Mesendoderm (in vitro differentiated cells): Measurements from ENCODE around the gene IQCM.

Experiments
- DNase-seq: peaks from one replicate; pipeline ENCODE4 v3.0.0; 2013
- H2AK5ac ChIP-seq: 2 replicates; pipeline ENCODE4 v1.6.1; 2013; ENCODE audit warnings: low read length, inconsistent platforms
- H2BK120ac ChIP-seq: 2 replicates; pipeline ENCODE4 v1.6.1; 2013; ENCODE audit warnings: low read depth, mild to moderate bottlenecking, low read length, moderate library complexity, mixed read lengths
- H2BK15ac ChIP-seq: replicated peaks from 2 replicates; pipeline ENCODE4 v1.6.1; 2013; ENCODE audit warnings: low read depth, mild to moderate bottlenecking, moderate library complexity
- H2BK5ac ChIP-seq: 2 replicates; pipeline ENCODE4 v1.6.1; 2013; ENCODE audit warnings: low read length, inconsistent platforms
- H3K18ac ChIP-seq: 2 replicates; pipeline ENCODE4 v1.6.1; 2013; ENCODE audit warnings: mild to moderate bottlenecking, low read length, mixed read lengths
- H3K23ac ChIP-seq: one replicate; pipeline ENCODE4 v1.6.1; 2013; ENCODE audit warnings: low read length
- H3K27ac ChIP-seq: 2 replicates; pipeline ENCODE4 v1.5.1; 2013; ENCODE audit warnings: low read depth, mild to moderate bottlenecking, inconsistent platforms, low read length, moderate library complexity
- H3K27me3 ChIP-seq: 2 replicates; pipeline ENCODE4 v1.6.1; 2013; ENCODE audit warnings: low read length, control low read depth, mild to moderate bottlenecking, inconsistent platforms; ENCODE audit not compliant: insufficient read depth, poor library complexity
- H3K36me3 ChIP-seq: 2 replicates; pipeline ENCODE4 v1.6.1; 2013; ENCODE audit warnings: low read length, inconsistent platforms; ENCODE audit not compliant: control insufficient read depth, insufficient read depth
- H3K4ac ChIP-seq: one replicate; pipeline ENCODE4 v1.6.1; 2013; ENCODE audit warnings: low read depth, mild to moderate bottlenecking, low read length, moderate library complexity
- H3K4me1 ChIP-seq: 2 replicates; pipeline ENCODE4 v1.6.1; 2013; ENCODE audit warnings: low read depth, low read length, inconsistent platforms; ENCODE audit not compliant: control insufficient read depth
- H3K4me2 ChIP-seq: 2 replicates; pipeline ENCODE4 v1.6.1; 2013; ENCODE audit warnings: low read length
- H3K4me3 ChIP-seq: 2 replicates; pipeline ENCODE4 v1.5.1; 2013; ENCODE audit warnings: mild to moderate bottlenecking, low read length
- H3K56ac ChIP-seq: one replicate; pipeline ENCODE4 v1.6.1; 2013; ENCODE audit warnings: low read length
- H3K79me1 ChIP-seq: 2 replicates; pipeline ENCODE4 v1.6.1; 2013; ENCODE audit warnings: low read length, inconsistent platforms
- H3K79me2 ChIP-seq: 2 replicates; pipeline ENCODE4 v1.6.1; 2013; ENCODE audit warnings: mild to moderate bottlenecking, low read length; ENCODE audit not compliant: control insufficient read depth, insufficient read depth
- H3K9ac ChIP-seq: 2 replicates; pipeline ENCODE4 v1.6.1; 2013; ENCODE audit warnings: low read length, inconsistent platforms
- H4K5ac ChIP-seq: one replicate; pipeline ENCODE4 v1.6.1; 2013; ENCODE audit warnings: low read length
- H4K8ac ChIP-seq: one replicate; pipeline ENCODE4 v1.6.1; 2013; ENCODE audit warnings: low read depth, mild to moderate bottlenecking, control low read depth, low read length, moderate library complexity
- WGBS: extraction: QIAGEN DNeasy Blood & Tissue Kit; methylation state at CpG from one replicate; pipeline ENCODE4 v1.1.7; 2013; ENCODE audit warnings: low lambda C conversion rate, missing lambda C conversion rate; ENCODE audit not compliant: insufficient coverage; ENCODE audit errors: extremely low coverage; 5-methylcytosine and 5-hydroxymethylcytosine counted together

IQCM gene

DNA sequence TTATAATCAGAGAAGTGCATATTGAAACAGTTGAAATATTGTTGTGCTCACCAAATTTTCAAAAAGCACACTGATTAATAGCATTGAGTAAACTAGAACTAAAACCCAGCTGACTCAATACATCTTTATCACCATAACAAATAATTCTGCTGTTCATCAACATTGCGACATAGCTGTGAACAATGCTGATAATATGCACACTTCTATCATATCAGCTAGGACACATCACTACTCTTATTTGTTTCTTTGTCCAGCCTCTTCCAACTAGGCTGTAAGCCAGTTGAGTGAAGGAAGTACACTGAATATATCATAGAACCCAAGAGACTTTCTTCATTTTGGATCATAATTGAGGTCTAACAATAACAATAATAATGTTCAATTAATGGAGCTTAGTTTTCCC lies 349.7 kb downstream of the IQCM start:
- no peak overlapping the region for H3K9ac ChIP-seq
- no CpG with 5 or more reads among the region's 1 CpG for WGBS
- DNase-seq, result no peak

DNA sequence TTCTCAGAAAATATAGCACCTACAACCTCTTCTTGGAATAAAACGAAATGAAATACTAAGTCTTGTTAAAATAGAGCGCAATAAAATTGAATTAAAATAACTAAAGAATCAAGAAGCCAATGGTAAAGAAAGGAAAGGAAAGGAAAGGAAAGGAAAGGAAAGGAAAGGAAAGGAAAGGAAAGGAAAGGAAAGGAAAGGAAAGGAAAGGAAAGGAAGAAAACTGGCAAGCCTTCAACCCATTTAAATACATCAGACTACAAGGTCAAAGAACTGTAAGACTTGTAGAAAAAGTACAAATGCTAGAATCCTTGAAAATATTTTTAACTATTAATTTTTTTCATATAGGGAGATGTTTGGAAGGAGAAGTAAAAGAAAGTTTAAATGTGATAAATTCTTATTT lies 372.1 kb downstream of the IQCM start:
- no CpG with 5 or more reads among the region's 2 CpGs for WGBS
- H2AK5ac ChIP-seq, result no peak overlapping the region

More for the DNA sequence above, 349.7 kb downstream of the IQCM start:
- Histone ChIP-seq H2BK120ac (no peak overlapping the region), H3K23ac (no peak overlapping the region), H4K8ac (no peak overlapping the region), H3K79me1 (no peaks in the 10 kb centered on the region), H2AK5ac (no peak overlapping the region), H4K5ac (no peak overlapping the region), H3K4ac (no peak overlapping the region), H3K36me3 (no peaks in the 10 kb centered on the region), H3K4me3 (no peak overlapping the region), H2BK15ac (no peak overlapping the region), H3K4me2 (no peak overlapping the region), H3K27ac (no peak overlapping the region), H3K27me3 (no peaks in the 10 kb centered on the region), H3K79me2 (no peaks in the 10 kb centered on the region), H3K4me1 (no peaks in the 10 kb centered on the region), H2BK5ac (no peak overlapping the region), H3K56ac (no peak overlapping the region), H3K18ac (no peak overlapping the region)

DNA sequence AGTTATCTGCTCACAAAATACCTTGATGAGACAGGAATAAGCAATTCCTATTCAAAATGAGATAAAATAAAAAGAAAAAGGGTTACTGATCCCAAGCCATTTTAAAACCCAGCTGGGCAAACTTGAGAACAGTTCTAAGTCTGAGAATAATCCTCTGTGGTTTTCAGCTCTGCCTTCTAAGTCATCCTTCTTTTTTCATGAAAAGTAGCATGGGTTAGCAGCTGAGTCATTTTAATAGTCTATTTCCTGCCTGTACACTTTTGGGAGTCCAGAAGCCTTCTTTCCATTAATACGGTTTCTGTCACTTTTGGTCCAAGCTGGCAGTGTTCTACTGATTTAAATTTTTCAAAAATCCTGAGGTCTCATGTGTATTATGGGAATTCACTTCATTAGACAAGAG lies 374.3 kb downstream of the IQCM start:
- Histone ChIP-seq H3K79me2 (no peaks in the 10 kb centered on the region), H2BK15ac (no peak overlapping the region), H3K4ac (no peak overlapping the region), H2BK120ac (no peak overlapping the region), H3K23ac (no peak overlapping the region), H3K27me3 (no peaks in the 10 kb centered on the region), H3K4me2 (no peak overlapping the region), H2AK5ac (no peak overlapping the region), H2BK5ac (no peak overlapping the region), H3K36me3 (no peaks in the 10 kb centered on the region), H3K56ac (no peak overlapping the region), H3K4me1 (no peaks in the 10 kb centered on the region), H3K79me1 (no peaks in the 10 kb centered on the region), H4K8ac (no peak overlapping the region), H3K27ac (no peak overlapping the region), H3K18ac (no peak overlapping the region), H3K9ac (no peak overlapping the region), H4K5ac (no peak overlapping the region), H3K4me3 (no peak overlapping the region)
- DNase-seq, result no peak
- no CpG with 5 or more reads among the region's 1 CpG for WGBS

More for the DNA sequence above, 372.1 kb downstream of the IQCM start:
- Histone ChIP-seq H3K4ac (no peak overlapping the region), H3K27me3 (no peaks in the 10 kb centered on the region), H2BK15ac (no peak overlapping the region), H3K23ac (no peak overlapping the region), H3K4me1 (no peaks in the 10 kb centered on the region), H4K8ac (no peak overlapping the region), H3K4me3 (no peak overlapping the region), H3K56ac (no peak overlapping the region), H2BK5ac (no peak overlapping the region), H3K9ac (no peak overlapping the region), H4K5ac (no peak overlapping the region), H3K79me1 (no peaks in the 10 kb centered on the region), H3K36me3 (no peaks in the 10 kb centered on the region), H3K18ac (no peak overlapping the region), H3K27ac (no peak overlapping the region), H2BK120ac (no peak overlapping the region), H3K4me2 (no peak overlapping the region), H3K79me2 (no peaks in the 10 kb centered on the region)
- no peak for DNase-seq

DNA sequence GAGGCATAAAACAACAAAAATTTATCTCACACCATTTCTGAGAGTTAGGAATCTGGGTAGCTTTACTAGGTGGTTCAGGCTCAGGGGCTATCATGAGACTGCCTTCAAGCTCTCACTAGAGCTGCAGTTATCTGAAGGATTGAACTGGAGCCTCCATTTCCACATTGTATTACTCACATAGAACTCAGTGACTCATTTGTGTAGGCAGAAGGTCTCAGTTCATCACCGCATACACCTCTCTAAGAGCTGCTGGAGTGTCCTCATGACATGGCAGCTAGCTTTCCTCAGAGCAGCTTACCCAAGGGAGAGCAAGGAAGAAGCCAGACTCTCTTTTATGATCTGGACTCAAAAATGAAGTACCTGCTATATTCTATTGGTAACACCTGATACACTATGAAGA lies 389.2 kb downstream of the IQCM start:
- no peak overlapping the region for H4K5ac ChIP-seq
- no peak overlapping the region for H3K27ac ChIP-seq
- H3K36me3 ChIP-seq, result no peaks in the 10 kb centered on the region
- no peak overlapping the region for H4K8ac ChIP-seq
- no peak overlapping the region for H3K4ac ChIP-seq
- no CpG with 5 or more reads among the region's 1 CpG for WGBS
- H3K4me3 ChIP-seq, result no peak overlapping the region
- no peak overlapping the region for H2BK120ac ChIP-seq
- no peaks in the 10 kb centered on the region for H3K27me3 ChIP-seq
- no peak overlapping the region for H2BK5ac ChIP-seq
- H3K4me1 ChIP-seq, result no peaks in the 10 kb centered on the region
- H2BK15ac ChIP-seq, result no peak overlapping the region
- H3K4me2 ChIP-seq, result no peak overlapping the region
- H3K18ac ChIP-seq, result no peak overlapping the region
- no peaks in the 10 kb centered on the region for H3K79me2 ChIP-seq
- no peak overlapping the region for H3K56ac ChIP-seq
- no peaks in the 10 kb centered on the region for H3K79me1 ChIP-seq
- DNase-seq, result no peak
- no peak overlapping the region for H2AK5ac ChIP-seq
- H3K23ac ChIP-seq, result no peak overlapping the region
- H3K9ac ChIP-seq, result no peak overlapping the region

DNA sequence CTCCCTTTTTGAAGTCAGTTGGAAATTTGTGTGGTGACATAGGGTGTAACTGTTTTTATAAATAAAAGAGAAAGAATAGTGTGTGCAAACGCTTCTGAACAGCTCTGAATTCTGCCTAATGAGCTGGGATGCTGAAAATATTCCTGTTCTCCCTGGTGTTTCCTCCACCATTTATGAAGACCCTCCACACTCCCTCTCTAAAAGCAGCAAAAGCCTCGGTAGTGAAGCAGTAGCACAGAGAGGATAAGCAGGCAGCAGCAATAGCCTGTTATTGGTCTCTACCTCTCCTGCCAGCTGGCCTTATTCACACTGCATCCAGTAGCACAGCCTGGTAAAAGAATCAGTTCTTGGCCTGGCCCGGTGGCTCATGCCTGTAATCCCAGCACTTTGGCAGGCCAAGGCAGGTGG lies 406.1 kb downstream of the IQCM start:
- H3K4ac ChIP-seq, result no peak overlapping the region
- no peak for DNase-seq
- no CpG with 5 or more reads among the region's 3 CpGs for WGBS
- no peak overlapping the region for H2AK5ac ChIP-seq
- H3K79me2 ChIP-seq, result no peaks in the 10 kb centered on the region
- no peak overlapping the region for H2BK5ac ChIP-seq
- H3K4me3 ChIP-seq, result no peak overlapping the region
- H3K4me2 ChIP-seq, result no peak overlapping the region
- no peak overlapping the region for H4K5ac ChIP-seq
- no peak overlapping the region for H3K9ac ChIP-seq
- no peak overlapping the region for H2BK120ac ChIP-seq
- H3K27ac ChIP-seq, result no peak overlapping the region
- H3K18ac ChIP-seq, result no peak overlapping the region
- H4K8ac ChIP-seq, result no peak overlapping the region
- no peak overlapping the region for H3K23ac ChIP-seq
- no peaks in the 10 kb centered on the region for H3K4me1 ChIP-seq
- no peaks in the 10 kb centered on the region for H3K36me3 ChIP-seq
- no peak overlapping the region for H2BK15ac ChIP-seq
- no peaks in the 10 kb centered on the region for H3K79me1 ChIP-seq
- no peak overlapping the region for H3K56ac ChIP-seq
- no peaks in the 10 kb centered on the region for H3K27me3 ChIP-seq

DNA sequence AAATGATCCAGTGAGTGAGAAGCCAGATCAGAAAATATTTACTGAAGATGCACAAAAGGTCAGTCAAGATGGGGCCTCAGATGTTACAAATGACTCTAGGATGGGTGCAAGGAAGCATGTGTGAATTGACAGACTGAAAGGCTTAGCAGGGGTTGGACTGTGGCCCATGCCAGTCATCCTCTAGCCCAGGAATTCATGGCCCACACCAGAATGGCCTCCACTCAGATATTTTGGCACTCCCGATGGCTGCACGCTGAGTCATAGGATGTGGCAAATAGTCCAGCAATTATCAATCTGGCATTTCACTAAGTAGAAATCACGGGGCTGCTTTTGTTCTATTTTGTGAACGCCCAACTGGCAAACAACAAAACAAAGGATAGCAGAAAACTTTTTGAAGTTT lies 406.5 kb downstream of the IQCM start:
- Histone ChIP-seq H3K9ac (no peak overlapping the region), H3K79me2 (no peaks in the 10 kb centered on the region), H2AK5ac (no peak overlapping the region), H3K27me3 (no peaks in the 10 kb centered on the region), H4K5ac (no peak overlapping the region), H3K4me3 (no peak overlapping the region), H2BK15ac (no peak overlapping the region), H3K4me1 (no peaks in the 10 kb centered on the region), H3K56ac (no peak overlapping the region), H3K23ac (no peak overlapping the region), H3K4ac (no peak overlapping the region), H3K4me2 (no peak overlapping the region), H3K27ac (no peak overlapping the region), H3K79me1 (no peaks in the 10 kb centered on the region), H4K8ac (no peak overlapping the region), H3K36me3 (no peaks in the 10 kb centered on the region), H2BK5ac (no peak overlapping the region), H3K18ac (no peak overlapping the region), H2BK120ac (no peak overlapping the region)
- no CpG with 5 or more reads among the region's 4 CpGs for WGBS
- no peak for DNase-seq
